HepG2 (cell line): Measurements from ENCODE around the gene ATP6V0D1. TPM values are rescaled to one million over a fixed set of nuclear protein-coding genes. Genes with fewer than 3 reads are reported as not detected.

Experiments used
- ATAC-seq: fragments of 200-7000 bp; cut with Tn5 transposase; 3 replicates; pipeline ENCODE4 v1.9.1; 2020; ENCODE audit warnings: mild to moderate bottlenecking, moderate library complexity
- BruUV-seq: library from RNA; stranded (reverse); fragments of 400-500 nt; replicated peaks from 2 replicates; lab custom pipeline; 2021; lab: Mats Ljungman, UMichigan
- CTCF ChIA-PET: fragments of 300-600 bp; formaldehyde crosslinking; extraction: SDS; loops from one replicate; lab custom pipeline; 2021; ENCODE audit warnings: low total read pairs, inconsistent platforms, low intra/inter-chr PET ratio; lab: Yijun Ruan, JAX
- POLR2A ChIA-PET: fragments of 350-600 bp; sonication (Branson Sonifier 250); formaldehyde crosslinking; loops from one replicate; lab custom pipeline; 2020; ENCODE audit warnings: antibody characterized with exemption, inconsistent platforms; lab: Yijun Ruan, JAX
- DNase-seq: peaks from one replicate; pipeline ENCODE4 v3.0.0-alpha.2; 2015; ENCODE audit warnings: low spot score
- FAIRE-seq: peaks from 3 replicates; lab custom pipeline; 2011; peaks lifted over from hg19 to GRCh38; lab: Jason Lieb, UNC
- H2AFZ ChIP-seq: one replicate; pipeline ENCODE4 v1.6.1; 2011; ENCODE audit warnings: low read length, inconsistent platforms
- H3K27ac ChIP-seq: fragments of 300-600 bp; 3 replicates; pipeline ENCODE4 v1.8.0; 2011; ENCODE audit warnings: mixed run types, mild to moderate bottlenecking, mixed read lengths, low read length, inconsistent platforms; ENCODE audit not compliant: insufficient read depth; ENCODE audit errors: extremely low read length
- H3K27me3 ChIP-seq, 2 experiments: fragments of 200-600 bp in 1 of 2; 2 replicates in 1 of 2; 3 replicates in 1 of 2; pipeline versions ENCODE4 v1.6.0 to v1.8.0; 2011; ENCODE audit warnings: low read length in 2 of 2, mild to moderate bottlenecking in 2 of 2, moderate library complexity in 2 of 2, inconsistent platforms in 1 of 2; ENCODE audit not compliant: insufficient read depth in 2 of 2, control insufficient read depth in 1 of 2
- H3K36me3 ChIP-seq, 2 experiments: fragments of 200-600 bp in 1 of 2; replicated peaks in 1 of 2; 2 replicates in 1 of 2; 3 replicates in 1 of 2; pipeline versions ENCODE4 v1.5.1 to v1.8.0; 2011; ENCODE audit warnings: low read length in 2 of 2, inconsistent platforms in 1 of 2; ENCODE audit not compliant: insufficient read depth in 2 of 2, control insufficient read depth in 1 of 2
- H3K4me1 ChIP-seq: 2 replicates; pipeline ENCODE4 v1.5.1; 2012; ENCODE audit warnings: low read length, inconsistent platforms; ENCODE audit not compliant: insufficient read depth
- H3K4me2 ChIP-seq: 2 replicates; pipeline ENCODE4 v1.6.0; 2011; ENCODE audit warnings: low read depth, low read length, inconsistent platforms
- H3K4me3 ChIP-seq, 3 experiments: fragments of 200-600 bp in 1 of 3; sonication (generic), shearing (Covaris generic) in 1 of 3; replicated peaks in 1 of 3; 2 replicates each; pipeline ENCODE4 v1.5.1; 2011 to 2016; ENCODE audit warnings: low read length in 3 of 3, inconsistent platforms in 2 of 3, low read depth in 2 of 3, mild to moderate bottlenecking in 2 of 3, control low read depth in 1 of 3, mixed read lengths in 1 of 3; ENCODE audit not compliant: insufficient read depth in 1 of 3
- H3K79me2 ChIP-seq: one replicate; pipeline ENCODE4 v1.6.1; 2011; ENCODE audit warnings: low read length, inconsistent platforms; ENCODE audit not compliant: insufficient read depth
- H3K9ac ChIP-seq: 2 replicates; pipeline ENCODE4 v1.6.0; 2011; ENCODE audit warnings: mild to moderate bottlenecking, low read depth, low read length, inconsistent platforms; ENCODE audit not compliant: insufficient read depth
- H3K9me3 ChIP-seq: 2 replicates; pipeline ENCODE4 v1.5.1; 2012; ENCODE audit warnings: mild to moderate bottlenecking, low read length
- H4K20me1 ChIP-seq: 2 replicates; pipeline ENCODE4 v1.6.0; 2011; ENCODE audit warnings: inconsistent platforms, mild to moderate bottlenecking, low read length, moderate library complexity; ENCODE audit not compliant: insufficient read depth
- DR1 ChIP-seq: sonication (generic); formaldehyde crosslinking; IDR thresholded peaks from 2 replicates; pipeline ENCODE4 v1.8.0; 2021; ENCODE audit warnings: mild to moderate bottlenecking, missing genetic modification reagents, inconsistent platforms
- ETV5 ChIP-seq: IDR thresholded peaks from 2 replicates; pipeline ENCODE4 v1.6.1; 2018; ENCODE audit warnings: missing biosample characterization, missing genetic modification reagents, inconsistent platforms, borderline replicate concordance
- GATA4 ChIP-seq: sonication (generic); IDR thresholded peaks from 2 replicates; pipeline ENCODE4 v1.6.1; 2016; ENCODE audit warnings: antibody characterized with exemption, low read depth, borderline replicate concordance
- HNRNPH1 ChIP-seq: fragments of 200-400 bp; formaldehyde crosslinking; optimal IDR thresholded peaks from 2 replicates; pipeline ENCODE3; 2017; ENCODE audit warnings: mild to moderate bottlenecking, low read depth, low read length
- HOXA9 ChIP-seq: sonication (generic); formaldehyde crosslinking; IDR thresholded peaks from 2 replicates; pipeline ENCODE4 v1.8.1; 2022; ENCODE audit warnings: missing genetic modification reagents, mild to moderate bottlenecking, moderate library complexity, borderline replicate concordance
- SCMH1 ChIP-seq: sonication (generic); formaldehyde crosslinking; IDR thresholded peaks from 2 replicates; pipeline ENCODE4 v1.9.0; 2021; ENCODE audit warnings: missing genetic modification reagents, mild to moderate bottlenecking, borderline replicate concordance
- SIX4 ChIP-seq: sonication (generic); formaldehyde crosslinking; IDR thresholded peaks from 2 replicates; pipeline ENCODE4 v1.4.0; 2020; ENCODE audit warnings: missing genetic modification reagents
- U2AF2 ChIP-seq: fragments of 200-400 bp; formaldehyde crosslinking; IDR thresholded peaks from 2 replicates; pipeline ENCODE4 v1.6.1; 2017; ENCODE audit warnings: low read depth, mild to moderate bottlenecking, low read length
- ZFP36 ChIP-seq: fragments of 150-350 bp; IDR thresholded peaks from 2 replicates; pipeline ENCODE4 v1.6.1; 2018; ENCODE audit warnings: borderline replicate concordance, low read length, low read depth; ENCODE audit not compliant: partially characterized antibody
- ZFP36L2 ChIP-seq: sonication (generic); formaldehyde crosslinking; IDR thresholded peaks from 2 replicates; pipeline ENCODE4 v1.4.0; 2020; ENCODE audit warnings: missing genetic modification reagents
- ZNF432 ChIP-seq: sonication (generic); formaldehyde crosslinking; IDR thresholded peaks from 2 replicates; pipeline ENCODE4 v1.5.0; 2020; ENCODE audit warnings: missing genetic modification reagents, mild to moderate bottlenecking, borderline replicate concordance
- ZNF496 ChIP-seq: sonication (generic); formaldehyde crosslinking; IDR thresholded peaks from 2 replicates; pipeline ENCODE4 v1.8.1; 2023; ENCODE audit warnings: mild to moderate bottlenecking, moderate library complexity, missing genetic modification reagents; ENCODE audit not compliant: insufficient replicate concordance
- ZNF501 ChIP-seq: sonication (generic); formaldehyde crosslinking; IDR thresholded peaks from 2 replicates; pipeline ENCODE4 v1.5.1; 2020; ENCODE audit warnings: mild to moderate bottlenecking, moderate library complexity, missing genetic modification reagents
- ZNF878 ChIP-seq: sonication (generic); formaldehyde crosslinking; IDR thresholded peaks from 2 replicates; pipeline ENCODE4 v1.8.1; 2023; ENCODE audit warnings: mild to moderate bottlenecking, missing genetic modification reagents, moderate library complexity
- ZNF891 ChIP-seq: sonication (generic); formaldehyde crosslinking; IDR thresholded peaks from 2 replicates; pipeline ENCODE4 v1.5.0; 2020; ENCODE audit warnings: mild to moderate bottlenecking, missing genetic modification reagents
- WGBS: methylation state at CpG from one replicate; pipeline ENCODE4 v1.1.6; 2017; ENCODE audit warnings: low lambda C conversion rate; 5-methylcytosine and 5-hydroxymethylcytosine counted together
- in situ Hi-C: cut with HindIII; loops from 2 replicates; pipeline ENCODE4 v1.10.0; 2017; ENCODE audit warnings: low pct_unique_long_range_greater_than_20kb; ENCODE audit not compliant: extremely low pct_ligation_motif_present
- intact Hi-C: fragments of 100-400 bp; cut with micrococcal nuclease; formaldehyde crosslinking; loops from one replicate; pipeline ENCODE4 v1.10.0; 2022; ENCODE audit not compliant: unreplicated experiment
- polyA plus RNA-seq, 8 experiments: library from polyadenylated mRNA; depleted of rRNA in 3 of 8; stranded (reverse) in 7 of 8; unstranded in 1 of 8; fragments of >200 nt; fragmentation: Illumina TruSeq in 4 of 8; extraction: Trizol in 4 of 8; gene quantifications; 2 replicates each; pipeline versions ENCODE4 v1.2.1 to v1.2.3, GENCODE V29; 2011 to 2016; ENCODE audit warnings: low read depth in 4 of 8, missing spikeins in 1 of 8, mixed read lengths in 1 of 8; ENCODE audit not compliant: insufficient read depth in 1 of 8
- total RNA-seq, 5 experiments: library from RNA; depleted of rRNA; stranded (reverse); fragments of >200 nt; fragmentation: Illumina TruSeq; extraction: Trizol; gene quantifications; 2 replicates each; pipeline ENCODE4 v1.2.3, GENCODE V29; 2016; ENCODE audit warnings: low read depth in 1 of 5
- TF ChIP-seq, protein P1 (sequence below): sonication (generic); formaldehyde crosslinking; conservative IDR thresholded peaks from 2 replicates; pipeline ENCODE4 v1.8.0; 2022; ENCODE audit warnings: low read depth, missing genetic modification reagents
- TF ChIP-seq, protein P2 (sequence below): IDR thresholded peaks from 2 replicates; pipeline ENCODE4 v1.6.1; 2012; ENCODE audit warnings: inconsistent platforms
- TF ChIP-seq, protein P3 (sequence below): sonication (generic); formaldehyde crosslinking; IDR thresholded peaks from 2 replicates; pipeline ENCODE4 v1.4.0; 2020; ENCODE audit warnings: missing genetic modification reagents, low read depth, mild to moderate bottlenecking, borderline replicate concordance
- TF ChIP-seq, protein P4 (sequence below): sonication (generic); formaldehyde crosslinking; IDR thresholded peaks from 2 replicates; pipeline ENCODE4 v1.4.0; 2020; ENCODE audit warnings: missing genetic modification reagents

ATP6V0D1 gene
- total and polyA plus RNA-seq, 2 of the 13 experiments (the other 11 are each of a cell fraction or from before 2014, with no cell fraction given): 51.1 to 61.3 TPM

DNA sequence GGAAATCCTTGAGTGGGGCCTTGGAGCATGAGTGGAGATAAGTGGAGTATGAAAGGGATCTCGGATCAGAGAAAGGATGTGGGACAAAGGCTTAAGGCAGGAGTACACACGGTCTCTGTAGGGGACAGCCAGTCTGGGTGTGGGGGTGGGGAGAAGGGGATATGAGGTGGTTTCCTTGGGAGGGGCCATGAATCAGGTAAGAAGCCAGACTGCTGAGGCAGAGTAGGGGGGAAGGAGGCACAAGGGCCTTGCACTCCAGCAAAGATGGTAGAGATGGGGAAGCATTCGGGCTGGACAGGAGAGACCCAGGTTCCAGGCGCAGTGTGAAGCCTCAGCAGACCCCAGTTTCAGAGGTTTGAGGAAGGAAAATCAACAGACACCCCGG lies 48.5 kb downstream of the ATP6V0D1 start:
- POLR2A ChIA-PET: interaction anchor here (0.5 to 5.5 kb wide), 8 partner anchors 13 to 206 kb away, joined by 3 to 182 read pairs (median 4); partner anchors contain the start of genes ATP6V0D1 and TMEM208
- no peaks in the 10 kb centered on the region for H3K79me2 ChIP-seq
- no peaks in the 10 kb centered on the region; a peak in 1 of 5 replicates for H3K27me3 ChIP-seq
- peak overlapping the region; percentile 79 for H3K9ac ChIP-seq
- no peaks in the 10 kb centered on the region for H4K20me1 ChIP-seq
- intact Hi-C loops: no loop called here
- 65% methylated on average over 5 of the region's 5 CpGs for WGBS
- peak overlapping the region; percentile 45 for H2AFZ ChIP-seq
- H3K9me3 ChIP-seq: no peaks in the 10 kb centered on the region
- H3K4me3 ChIP-seq: peak overlapping the region; percentile 40 to 92 (median 67); a peak in 5 of 6 replicates
- H3K27ac ChIP-seq: peak overlapping the region; percentile 82
- CTCF ChIA-PET: no interaction called here
- peaks cover 48% of the 10 kb centered on the region for H3K4me1 ChIP-seq
- DNase-seq (no peak), FAIRE-seq (no peak), ATAC-seq (no peak)
- BruUV-seq: no TSS peak
- in situ Hi-C loops: loop anchor here (5.0 kb wide), 1 partner anchor 35 kb away; no protein-coding TSS in a partner anchor
- peaks cover 0 to under 1% of the 10 kb centered on the region in 2 experiments; a peak in 2 of 5 replicates for H3K36me3 ChIP-seq
- peak overlapping the region; percentile 99 for H3K4me2 ChIP-seq
- TF ChIP-seq, protein P1, sequence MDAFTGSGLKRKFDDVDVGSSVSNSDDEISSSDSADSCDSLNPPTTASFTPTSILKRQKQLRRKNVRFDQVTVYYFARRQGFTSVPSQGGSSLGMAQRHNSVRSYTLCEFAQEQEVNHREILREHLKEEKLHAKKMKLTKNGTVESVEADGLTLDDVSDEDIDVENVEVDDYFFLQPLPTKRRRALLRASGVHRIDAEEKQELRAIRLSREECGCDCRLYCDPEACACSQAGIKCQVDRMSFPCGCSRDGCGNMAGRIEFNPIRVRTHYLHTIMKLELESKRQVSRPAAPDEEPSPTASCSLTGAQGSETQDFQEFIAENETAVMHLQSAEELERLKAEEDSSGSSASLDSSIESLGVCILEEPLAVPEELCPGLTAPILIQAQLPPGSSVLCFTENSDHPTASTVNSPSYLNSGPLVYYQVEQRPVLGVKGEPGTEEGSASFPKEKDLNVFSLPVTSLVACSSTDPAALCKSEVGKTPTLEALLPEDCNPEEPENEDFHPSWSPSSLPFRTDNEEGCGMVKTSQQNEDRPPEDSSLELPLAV (CRISPR knock-in tag): no peak
- TF ChIP-seq ZFP36L2 (no peak), GATA4 (no peak), HOXA9 (no peak), SIX4 (CRISPR knock-in tag) (no peak), ZNF501 (CRISPR knock-in tag) (no peak), ZNF432 (CRISPR knock-in tag) (no peak), DR1 (CRISPR knock-in tag) (no peak), ZFP36 (no peak), U2AF2 (no peak), SCMH1 (CRISPR knock-in tag) (no peak), HNRNPH1 (no peak), ZNF496 (CRISPR knock-in tag) (no peak), ZNF878 (CRISPR knock-in tag) (no peak), ZNF891 (CRISPR knock-in tag) (0 out of 2 replicates have a peak, but pooled peaks have one; percentile 44), ETV5 (CRISPR knock-in tag) (0 out of 2 replicates have a peak, but pooled peaks have one; percentile 7)
- TF ChIP-seq, protein P2, sequence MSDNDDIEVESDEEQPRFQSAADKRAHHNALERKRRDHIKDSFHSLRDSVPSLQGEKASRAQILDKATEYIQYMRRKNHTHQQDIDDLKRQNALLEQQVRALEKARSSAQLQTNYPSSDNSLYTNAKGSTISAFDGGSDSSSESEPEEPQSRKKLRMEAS: no peak
- TF ChIP-seq, protein P3, sequence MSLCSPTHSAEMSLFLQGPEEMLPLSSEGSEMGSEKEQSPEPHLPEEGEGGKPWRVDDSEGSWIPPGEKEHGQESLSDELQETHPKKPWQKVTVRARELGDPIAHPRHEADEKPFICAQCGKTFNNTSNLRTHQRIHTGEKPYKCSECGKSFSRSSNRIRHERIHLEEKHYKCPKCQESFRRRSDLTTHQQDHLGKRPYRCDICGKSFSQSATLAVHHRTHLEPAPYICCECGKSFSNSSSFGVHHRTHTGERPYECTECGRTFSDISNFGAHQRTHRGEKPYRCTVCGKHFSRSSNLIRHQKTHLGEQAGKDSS (CRISPR knock-in tag): no peak
- TF ChIP-seq, protein P4, sequence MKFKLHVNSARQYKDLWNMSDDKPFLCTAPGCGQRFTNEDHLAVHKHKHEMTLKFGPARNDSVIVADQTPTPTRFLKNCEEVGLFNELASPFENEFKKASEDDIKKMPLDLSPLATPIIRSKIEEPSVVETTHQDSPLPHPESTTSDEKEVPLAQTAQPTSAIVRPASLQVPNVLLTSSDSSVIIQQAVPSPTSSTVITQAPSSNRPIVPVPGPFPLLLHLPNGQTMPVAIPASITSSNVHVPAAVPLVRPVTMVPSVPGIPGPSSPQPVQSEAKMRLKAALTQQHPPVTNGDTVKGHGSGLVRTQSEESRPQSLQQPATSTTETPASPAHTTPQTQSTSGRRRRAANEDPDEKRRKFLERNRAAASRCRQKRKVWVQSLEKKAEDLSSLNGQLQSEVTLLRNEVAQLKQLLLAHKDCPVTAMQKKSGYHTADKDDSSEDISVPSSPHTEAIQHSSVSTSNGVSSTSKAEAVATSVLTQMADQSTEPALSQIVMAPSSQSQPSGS (CRISPR knock-in tag): no peak
